Renal cortex interstitium (tissue), 11 donors: ENCODE data around the gene RASGEF1B. TPM values are rescaled to one million over a fixed set of nuclear protein-coding genes. Genes with fewer than 3 reads are reported as not detected.

Experiments used
- DNase-seq, 11 donors: peaks; one replicate each; pipeline ENCODE4 v3.0.0-alpha.2; 2013; ENCODE audit warnings: low read depth in 9 of 11, low spot score in 4 of 11; ENCODE audit errors: extremely low read depth in 1 of 11
- polyA plus RNA-seq, 3 donors: library from polyadenylated mRNA; unstranded; fragments of 120-200 nt; gene quantifications; one replicate each; pipeline ENCODE4 v1.2.1, GENCODE V29; 2013; ENCODE audit not compliant: insufficient read length in 3 of 3

Gene RASGEF1B
- polyA plus RNA-seq, 3 donors, result 10.4 to 13.0 (median 13.0) TPM

GRCh38 chr4:81376720-81377119 is 95.0 kb downstream of the RASGEF1B start:
- DNase-seq, result no peak
